IPS DF 6.9 (cell line): ENCODE data around the gene BAIAP2.

Source experiments
- DNase-seq: peaks from one replicate; pipeline ENCODE4 v3.0.0-alpha.2; 2013; ENCODE audit warnings: low read depth, low spot score
- H3K27ac ChIP-seq: one replicate; pipeline ENCODE4 v1.5.1; 2013; ENCODE audit warnings: low read length, control low read depth
- H3K27me3 ChIP-seq: 2 replicates; pipeline ENCODE4 v1.6.1; 2013; ENCODE audit warnings: mild to moderate bottlenecking, low read length; ENCODE audit not compliant: control insufficient read depth, insufficient read depth
- H3K36me3 ChIP-seq: 2 replicates; pipeline ENCODE4 v1.6.1; 2013; ENCODE audit warnings: low read length; ENCODE audit not compliant: control insufficient read depth, insufficient read depth
- H3K4me1 ChIP-seq: 2 replicates; pipeline ENCODE4 v1.6.1; 2013; ENCODE audit warnings: low read length; ENCODE audit not compliant: control insufficient read depth, insufficient read depth
- H3K4me3 ChIP-seq: 2 replicates; pipeline ENCODE4 v1.5.1; 2013; ENCODE audit warnings: mild to moderate bottlenecking, low read length
- H3K9me3 ChIP-seq: 2 replicates; pipeline ENCODE4 v1.6.1; 2013; ENCODE audit warnings: low read length, inconsistent platforms; ENCODE audit not compliant: control insufficient read depth, insufficient read depth
- WGBS: extraction: QIAGEN DNeasy Blood & Tissue Kit; methylation state at CpG from one replicate; pipeline ENCODE4 v1.1.7; 2013; ENCODE audit warnings: mixed read lengths, missing lambda C conversion rate; ENCODE audit not compliant: insufficient read length, insufficient coverage; 5-methylcytosine and 5-hydroxymethylcytosine counted together

BAIAP2 gene

DNA sequence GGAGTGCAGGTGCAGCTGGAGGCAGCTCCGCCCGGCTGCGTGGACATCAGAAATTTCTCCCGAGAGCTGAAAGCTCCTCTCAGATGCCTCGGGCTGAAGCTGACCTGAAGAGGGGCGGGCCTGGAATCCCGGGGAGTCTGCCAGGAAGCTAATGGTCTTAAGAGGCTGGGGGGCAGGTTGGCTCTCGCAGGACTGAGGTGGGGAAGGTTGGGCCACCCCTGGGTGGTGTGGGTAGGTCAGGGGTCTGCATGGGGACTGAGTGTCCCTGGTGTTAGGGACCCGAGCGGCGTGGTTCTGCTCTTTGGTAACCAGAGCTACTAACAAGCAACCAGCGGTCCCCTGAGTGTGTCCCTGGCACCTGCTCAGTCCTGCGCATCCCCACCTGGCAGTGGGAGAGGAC is 39.8 kb upstream of the BAIAP2 start:
- no peak overlapping the region for H3K4me3 ChIP-seq
- no peaks in the 10 kb centered on the region for H3K27me3 ChIP-seq
- H3K9me3 ChIP-seq: no peaks in the 10 kb centered on the region
- no peak for DNase-seq
- WGBS: no CpG with 5 or more reads among the region's 13 CpGs
- H3K27ac ChIP-seq: no peak overlapping the region
- peaks cover 26% of the 10 kb centered on the region for H3K36me3 ChIP-seq
- H3K4me1 ChIP-seq: no peaks in the 10 kb centered on the region

DNA sequence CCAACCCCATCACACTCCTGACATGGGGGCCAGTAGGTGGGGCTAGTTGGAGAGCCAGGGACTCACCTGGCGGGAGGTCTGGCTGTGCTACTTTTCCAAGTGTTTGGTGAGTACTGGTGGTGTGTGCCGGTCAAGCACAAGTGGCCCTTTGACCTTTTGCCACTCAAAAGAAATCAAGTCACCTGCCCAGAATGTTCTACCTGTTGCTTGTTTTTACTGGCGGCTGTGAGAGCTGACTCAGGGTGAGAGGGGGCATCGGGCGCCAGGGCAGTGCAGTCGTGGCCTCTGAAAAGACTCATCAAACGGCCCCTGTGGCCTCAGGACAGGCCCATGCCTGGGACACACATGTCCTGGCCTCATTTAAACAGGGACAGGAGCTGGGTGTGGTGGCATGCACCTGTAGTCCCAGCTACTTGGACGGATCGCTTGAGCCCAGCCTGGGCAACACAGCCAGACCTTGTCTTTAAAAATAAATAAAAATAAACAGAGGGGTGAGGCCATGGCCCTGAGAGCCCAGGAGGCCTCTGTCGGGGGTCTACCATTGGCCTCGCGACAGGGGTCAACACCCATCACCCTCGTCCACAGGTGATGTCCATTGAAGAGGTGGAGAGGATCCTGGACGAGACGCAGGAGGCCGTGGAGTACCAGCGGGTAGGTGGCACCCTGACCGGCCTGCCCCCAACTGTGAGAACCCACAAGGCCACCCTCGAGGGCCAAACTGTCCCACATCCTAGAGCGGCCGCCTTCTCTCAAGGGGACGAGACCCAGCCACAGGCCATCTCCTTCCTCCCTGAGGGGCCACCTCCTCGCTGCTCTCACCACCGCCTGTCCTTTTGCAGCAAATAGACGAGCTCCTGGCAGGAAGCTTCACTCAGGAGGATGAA is 38.3 kb upstream of the BAIAP2 start:
- no peaks in the 10 kb centered on the region for H3K9me3 ChIP-seq
- no peaks in the 10 kb centered on the region for H3K4me1 ChIP-seq
- H3K27ac ChIP-seq: no peak overlapping the region
- H3K27me3 ChIP-seq: no peaks in the 10 kb centered on the region
- no CpG with 5 or more reads among the region's 25 CpGs for WGBS
- peaks cover 26% of the 10 kb centered on the region for H3K36me3 ChIP-seq
- DNase-seq: no peak
- no peak overlapping the region for H3K4me3 ChIP-seq

DNA sequence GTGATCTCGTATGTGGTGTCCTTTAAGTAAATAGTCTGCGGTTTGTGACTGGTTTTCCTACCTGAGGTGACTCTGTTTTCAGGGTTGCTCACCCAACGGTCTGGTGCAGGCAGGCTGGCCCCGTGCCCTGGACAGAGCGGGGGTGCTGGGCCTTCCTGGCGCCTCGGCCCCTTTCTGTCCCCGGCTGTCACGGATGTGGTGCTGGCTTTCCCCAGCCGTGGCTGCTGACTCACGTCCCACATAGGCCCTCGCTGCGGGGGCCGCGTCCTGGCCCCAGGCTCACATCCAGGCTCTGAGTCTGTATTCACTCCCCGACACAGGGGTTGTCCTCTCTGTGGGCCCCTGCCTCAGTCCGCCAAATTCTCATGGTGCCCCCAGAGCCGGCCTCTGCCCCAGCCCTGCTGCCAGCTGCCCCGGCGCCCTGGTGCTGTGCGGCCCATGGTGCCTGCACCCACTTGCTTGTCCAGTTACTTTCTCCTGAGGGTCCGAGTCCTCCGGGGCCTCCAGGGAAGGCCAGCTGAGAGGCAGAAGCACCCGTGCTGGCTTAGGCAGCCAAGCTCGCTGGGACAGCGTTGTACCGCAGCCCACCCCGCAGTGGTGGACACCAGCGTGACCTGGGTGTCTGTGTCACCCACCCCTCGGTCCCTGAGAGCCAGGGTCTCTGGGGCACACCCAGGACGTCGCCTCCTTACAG is 37.4 kb upstream of the BAIAP2 start:
- Histone ChIP-seq H3K27me3 (peaks cover 3% of the 10 kb centered on the region; the same call in 1 of the 2 replicates), H3K27ac (no peak overlapping the region), H3K4me3 (no peak overlapping the region), H3K36me3 (peaks cover 26% of the 10 kb centered on the region), H3K9me3 (no peaks in the 10 kb centered on the region), H3K4me1 (no peaks in the 10 kb centered on the region)
- no CpG with 5 or more reads among the region's 32 CpGs for WGBS
- DNase-seq: no peak

DNA sequence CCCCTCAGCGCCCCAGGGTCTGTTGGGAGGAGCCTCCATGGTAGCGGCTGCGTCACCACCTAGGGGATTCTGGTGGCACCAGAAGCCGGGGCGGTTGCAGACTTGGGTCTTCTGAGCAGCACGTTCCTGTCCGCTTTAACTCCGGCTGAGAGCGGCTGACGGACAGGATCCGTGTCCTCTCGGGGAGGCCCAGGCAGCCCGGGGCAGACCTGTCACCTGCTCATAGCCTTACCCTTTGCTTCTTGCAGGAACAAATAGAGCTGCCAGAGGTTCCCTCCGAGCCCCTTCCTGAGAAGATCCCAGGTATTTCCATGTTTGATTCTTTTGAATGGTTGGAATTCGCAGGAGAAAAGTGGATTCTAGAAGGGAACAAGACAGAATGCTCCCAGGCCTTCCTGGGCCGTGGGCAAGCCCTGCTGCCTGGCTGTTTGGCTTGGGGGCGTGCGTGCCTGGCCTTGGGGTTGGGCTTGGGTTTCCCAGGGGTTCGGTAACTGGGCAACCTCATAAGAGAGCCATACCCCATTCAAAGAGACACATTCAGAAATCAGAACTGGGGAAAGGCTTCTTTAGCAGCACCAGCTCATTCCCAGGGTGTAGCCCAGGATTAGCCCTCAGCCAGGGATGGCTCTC is 36.7 kb upstream of the BAIAP2 start:
- H3K27me3 ChIP-seq: peaks cover 3% of the 10 kb centered on the region; the same call in 1 of the 2 replicates
- no peaks in the 10 kb centered on the region for H3K9me3 ChIP-seq
- DNase-seq: no peak
- no peaks in the 10 kb centered on the region for H3K4me1 ChIP-seq
- no peak overlapping the region for H3K27ac ChIP-seq
- H3K4me3 ChIP-seq: no peak overlapping the region
- H3K36me3 ChIP-seq: peaks cover 26% of the 10 kb centered on the region
- WGBS: no CpG with 5 or more reads among the region's 19 CpGs

DNA sequence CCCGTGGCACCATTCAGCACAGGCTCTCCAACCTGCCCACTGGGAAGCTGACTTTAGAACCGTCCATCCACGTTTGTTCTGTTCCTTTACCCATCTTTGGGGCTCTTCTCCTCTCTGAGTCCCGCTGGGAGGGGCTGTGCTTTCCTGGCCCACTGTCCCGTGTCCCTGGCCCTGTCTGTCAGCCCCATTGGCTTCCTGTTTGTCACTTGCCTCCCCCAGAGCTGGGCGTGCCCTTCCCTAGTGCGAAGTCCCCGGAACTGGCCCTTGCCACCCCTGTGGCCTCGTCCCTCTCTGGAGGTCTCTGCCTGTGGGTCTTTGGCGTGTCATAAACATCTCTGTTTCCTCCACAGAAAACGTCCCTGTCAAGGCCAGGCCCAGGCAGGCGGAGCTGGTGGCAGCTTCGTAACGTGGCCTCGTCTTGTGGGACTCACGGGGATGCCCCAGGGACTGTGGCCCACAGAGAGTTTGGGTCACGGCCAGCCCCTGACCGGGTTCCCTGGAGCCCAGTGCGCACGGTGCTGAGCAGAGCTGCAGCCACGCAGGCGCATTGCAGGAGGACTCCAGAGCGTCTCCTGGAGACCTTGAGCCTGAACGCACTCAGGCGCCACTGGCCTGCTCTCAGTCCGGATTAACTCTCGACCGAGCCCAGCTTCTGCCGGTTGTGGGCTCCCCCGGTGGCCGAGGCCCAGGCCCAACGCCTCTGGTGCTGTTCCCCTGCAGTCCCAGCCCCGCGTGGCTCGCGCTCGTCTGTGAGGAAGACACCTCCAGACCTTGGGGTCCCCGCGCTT is 36.0 kb upstream of the BAIAP2 start:
- no CpG with 5 or more reads among the region's 39 CpGs for WGBS
- Histone ChIP-seq H3K9me3 (no peaks in the 10 kb centered on the region), H3K36me3 (peaks cover 26% of the 10 kb centered on the region), H3K4me3 (no peak overlapping the region), H3K27ac (no peak overlapping the region), H3K27me3 (peaks cover 3% of the 10 kb centered on the region; the same call in 1 of the 2 replicates), H3K4me1 (no peaks in the 10 kb centered on the region; the same call in 1 of the 2 replicates)
- no peak for DNase-seq

DNA sequence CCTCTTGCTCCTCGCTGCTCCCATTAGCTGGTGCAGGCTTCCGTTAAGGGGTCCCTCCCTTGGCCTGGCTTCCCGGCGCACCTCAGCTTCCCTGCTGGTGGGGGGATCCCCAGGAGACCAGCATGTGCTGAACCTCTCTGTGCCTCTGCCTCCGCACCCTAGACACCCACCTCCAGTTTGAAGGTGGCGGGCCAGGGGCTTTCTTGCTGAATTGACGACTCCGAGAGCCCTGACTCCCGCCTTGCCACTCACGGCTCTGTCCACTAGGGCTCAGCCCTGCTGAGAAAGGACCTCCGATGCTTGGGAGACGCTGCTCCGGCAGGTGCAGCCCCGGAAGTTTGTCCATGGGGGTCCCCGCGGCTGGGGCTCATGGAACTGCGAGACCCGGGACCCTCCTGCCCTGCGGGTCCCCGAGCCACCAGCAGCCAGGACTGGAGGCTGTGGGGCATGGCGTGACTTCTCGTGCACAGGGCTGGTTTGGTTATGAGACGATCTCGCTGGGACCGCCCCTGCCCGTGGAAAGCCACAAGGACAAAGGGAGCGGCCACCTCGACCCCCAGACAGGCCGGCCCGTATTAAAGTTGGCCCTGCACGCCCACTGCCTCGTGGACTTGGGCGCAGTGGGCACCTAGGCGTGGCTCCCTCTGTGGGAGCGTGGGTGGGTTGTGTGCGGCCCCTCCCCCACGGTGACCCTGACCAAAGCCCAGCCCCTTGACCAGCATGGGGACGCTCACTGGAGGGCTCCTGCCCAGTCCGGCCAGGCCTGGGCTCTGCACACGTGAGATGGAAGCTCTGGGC is 35.2 kb upstream of the BAIAP2 start:
- no peaks in the 10 kb centered on the region; the same call in 1 of the 2 replicates for H3K4me1 ChIP-seq
- no peak overlapping the region for H3K27ac ChIP-seq
- H3K27me3 ChIP-seq: peaks cover 5% of the 10 kb centered on the region; the same call in 1 of the 2 replicates
- no peaks in the 10 kb centered on the region for H3K9me3 ChIP-seq
- no peak for DNase-seq
- WGBS: no CpG with 5 or more reads among the region's 40 CpGs
- peaks cover 26% of the 10 kb centered on the region for H3K36me3 ChIP-seq
- no peak overlapping the region for H3K4me3 ChIP-seq

DNA sequence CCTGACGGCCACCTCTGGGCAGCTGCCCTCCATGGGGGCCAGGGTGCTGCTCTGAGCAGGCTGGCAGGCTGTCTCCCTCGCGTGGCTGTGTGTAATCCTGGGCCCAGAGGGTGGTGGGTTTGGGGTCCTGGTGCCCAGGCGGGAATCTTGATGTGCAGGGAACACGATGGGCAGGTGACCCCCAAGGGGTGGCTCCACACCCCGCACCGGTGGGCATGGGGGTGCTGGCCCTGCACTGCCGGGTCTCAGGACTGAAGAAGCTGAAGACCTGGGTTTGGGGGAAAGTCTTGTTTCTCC is 34.7 kb upstream of the BAIAP2 start:
- Histone ChIP-seq H3K4me1 (no peaks in the 10 kb centered on the region; the same call in 1 of the 2 replicates), H3K4me3 (no peak overlapping the region), H3K9me3 (no peaks in the 10 kb centered on the region), H3K27ac (no peak overlapping the region), H3K27me3 (peaks cover 8% of the 10 kb centered on the region; the same call in 1 of the 2 replicates), H3K36me3 (peaks cover 23% of the 10 kb centered on the region)
- no CpG with 5 or more reads among the region's 8 CpGs for WGBS
- DNase-seq: no peak

DNA sequence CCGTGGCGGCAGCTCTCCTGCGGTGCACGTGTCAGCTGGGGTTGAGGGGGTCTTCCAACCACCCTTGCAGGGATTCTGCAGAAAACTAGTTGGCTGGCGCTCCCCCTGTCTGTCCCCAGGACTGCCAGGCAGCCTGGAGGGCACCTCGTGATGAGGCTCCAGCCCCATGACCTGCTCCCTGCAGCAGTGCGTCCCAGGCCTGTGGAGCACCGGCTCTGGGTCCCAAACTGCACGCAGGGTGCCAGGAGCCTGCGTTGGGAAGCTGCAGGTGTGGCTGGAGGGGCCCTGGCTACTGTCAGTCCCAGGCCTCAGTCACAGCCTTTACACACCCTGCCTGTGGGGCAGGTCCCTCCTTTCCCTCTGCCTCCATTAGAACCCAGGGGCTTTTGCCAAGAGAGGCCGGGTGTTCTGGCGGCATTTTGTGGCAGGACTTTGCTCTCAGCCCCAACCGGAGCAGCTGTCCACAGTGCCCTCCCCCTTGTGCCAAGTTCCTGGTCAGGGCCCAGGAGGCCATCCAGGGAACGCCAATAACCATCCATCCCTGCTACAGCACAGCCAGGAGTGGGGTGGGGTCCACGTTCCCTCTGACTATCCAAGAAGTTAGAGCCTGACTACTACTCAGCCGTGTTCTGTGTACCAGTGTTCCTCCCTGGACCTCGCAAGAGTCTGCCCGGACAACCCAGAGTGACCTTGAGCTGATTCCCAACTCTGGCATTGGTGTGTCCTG is 34.2 kb upstream of the BAIAP2 start:
- peaks cover 8% of the 10 kb centered on the region; the same call in 1 of the 2 replicates for H3K27me3 ChIP-seq
- H3K4me1 ChIP-seq: no peaks in the 10 kb centered on the region; the same call in 1 of the 2 replicates
- peaks cover 23% of the 10 kb centered on the region for H3K36me3 ChIP-seq
- no peak overlapping the region for H3K4me3 ChIP-seq
- no peaks in the 10 kb centered on the region for H3K9me3 ChIP-seq
- no peak overlapping the region for H3K27ac ChIP-seq
- DNase-seq: no peak
- WGBS: no CpG with 5 or more reads among the region's 18 CpGs

DNA sequence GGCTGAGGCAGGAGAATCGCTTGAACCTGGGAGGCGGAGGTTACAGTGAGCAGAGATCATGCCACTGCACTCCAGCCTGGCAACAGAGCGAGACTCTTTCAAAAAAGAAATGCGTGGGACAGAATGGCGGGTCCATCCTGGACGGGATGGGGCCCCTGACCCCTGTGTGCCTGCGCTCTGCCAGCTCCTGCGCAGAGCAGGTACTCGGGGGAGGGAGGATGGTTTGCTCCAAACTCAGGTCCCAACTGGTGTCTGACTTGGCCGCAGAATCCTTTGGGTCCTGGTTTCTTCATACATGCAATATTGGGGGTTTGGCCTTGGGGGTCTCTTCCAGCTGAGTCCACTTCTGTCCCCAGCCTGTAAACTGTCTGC is 33.0 kb upstream of the BAIAP2 start:
- no peaks in the 10 kb centered on the region for H3K9me3 ChIP-seq
- H3K27ac ChIP-seq: no peak overlapping the region
- H3K4me3 ChIP-seq: no peak overlapping the region
- no CpG with 5 or more reads among the region's 10 CpGs for WGBS
- H3K4me1 ChIP-seq: no peaks in the 10 kb centered on the region; the same call in 1 of the 2 replicates
- H3K36me3 ChIP-seq: peaks cover 21% of the 10 kb centered on the region
- no peak for DNase-seq
- peaks cover 10% of the 10 kb centered on the region; the same call in 1 of the 2 replicates for H3K27me3 ChIP-seq
